GM18502 (cell line): ENCODE data around the gene CD99.
"Not testable (repeated sequence)": the region's sequence is repeated elsewhere in the genome, so short reads cannot be mapped to it uniquely, and the experiment has no call there.

ENCODE experiments used
- ATAC-seq: cut with Tn5 transposase; IDR thresholded peaks from one replicate; pipeline ENCODE4 v1.9.1; 2021; ENCODE audit warnings: mild to moderate bottlenecking; ENCODE audit not compliant: unreplicated experiment, poor library complexity

CD99 gene

DNA sequence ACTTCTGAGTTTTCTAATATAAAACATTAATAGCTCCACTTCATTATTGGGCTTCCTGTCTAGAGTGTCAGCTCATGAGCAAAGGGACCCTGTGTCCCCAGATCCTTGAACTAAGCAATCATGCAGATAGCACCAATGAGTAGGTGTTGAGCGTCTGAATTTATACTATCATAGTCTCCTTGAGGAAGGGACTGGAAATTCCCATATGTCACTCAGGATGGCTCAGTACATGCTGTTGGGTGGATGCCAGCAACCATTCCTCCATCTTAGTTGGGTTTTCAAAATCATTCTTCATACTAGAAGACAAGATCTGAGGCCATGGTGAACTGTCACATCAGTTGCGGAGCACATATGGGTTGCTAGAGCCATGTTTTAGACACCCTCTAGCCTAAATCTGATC is 27.7 kb downstream of the CD99 start:
- ATAC-seq, result no peak

DNA sequence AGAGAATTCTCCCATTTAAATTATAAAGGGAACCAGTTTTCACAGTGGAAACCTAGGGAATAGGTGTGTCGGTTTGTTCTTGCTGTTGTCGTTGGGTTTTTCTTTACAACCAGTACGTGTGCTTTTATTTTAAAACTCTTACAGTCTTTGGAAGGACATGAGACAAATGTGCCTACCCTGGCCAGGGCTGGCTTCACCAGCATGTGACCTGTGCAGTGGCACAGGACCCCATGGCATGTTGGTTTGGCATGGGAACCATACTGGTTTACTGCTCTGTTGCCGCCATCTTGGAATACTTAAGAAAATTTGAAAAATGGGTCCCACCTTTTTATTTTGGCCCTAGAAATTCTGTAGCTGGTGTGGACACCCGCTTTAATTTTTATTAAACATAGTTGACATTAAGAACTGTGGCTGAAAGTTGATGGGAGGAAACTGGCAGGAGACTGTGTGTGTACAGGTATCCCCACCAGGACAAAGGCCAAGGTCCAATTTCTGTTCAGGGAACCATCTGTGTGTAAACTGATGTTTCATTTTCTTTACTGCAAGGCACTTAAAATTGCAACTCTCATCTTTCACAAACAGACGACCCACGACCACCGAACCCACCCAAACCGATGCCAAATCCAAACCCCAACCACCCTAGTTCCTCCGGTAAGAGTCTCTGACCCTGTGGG is 28.8 kb downstream of the CD99 start:
- ATAC-seq, result no peak

DNA sequence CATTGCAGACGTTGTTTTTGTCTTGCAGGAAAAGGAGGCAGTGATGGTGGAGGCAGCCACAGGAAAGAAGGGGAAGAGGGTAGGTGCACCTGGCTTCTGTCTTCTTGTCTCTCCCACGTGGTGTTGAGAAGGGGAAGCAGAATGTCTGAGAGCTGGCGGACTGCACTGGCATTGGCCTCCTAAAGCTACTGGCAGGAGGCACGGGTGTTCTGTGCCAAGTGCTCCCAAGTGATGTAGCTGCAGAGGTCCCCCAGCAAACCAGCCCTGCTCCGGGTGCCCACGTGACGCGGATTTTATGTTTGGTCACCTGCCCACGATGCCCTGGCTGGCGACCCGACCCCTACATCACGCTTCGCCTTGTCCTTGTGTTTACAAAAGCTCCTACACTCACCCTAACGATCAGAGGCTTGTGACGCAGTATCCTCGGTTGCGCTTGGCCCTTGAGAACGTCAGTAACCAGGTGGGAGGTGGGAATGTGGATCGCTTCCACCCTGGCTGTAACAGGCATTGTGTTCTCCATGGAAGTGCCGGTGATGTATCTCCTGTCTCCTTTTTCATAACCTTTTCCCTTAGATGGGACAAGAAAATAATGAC is 32.3 kb downstream of the CD99 start:
- ATAC-seq, result no peak

GRCh38 chrX:2727264-2727663 is 36.2 kb downstream of the CD99 start:
- not testable (repeated sequence) for ATAC-seq

- ATAC-seq, result no peak
Measured at GRCh38 chrX:2732076-2732475, 41.0 kb downstream of the CD99 start.

- no peak for ATAC-seq
Measured at GRCh38 chrX:2732649-2733048, 41.6 kb downstream of the CD99 start.

GRCh38 chrX:2733286-2733685 is 42.2 kb downstream of the CD99 start:
- no peak for ATAC-seq

DNA sequence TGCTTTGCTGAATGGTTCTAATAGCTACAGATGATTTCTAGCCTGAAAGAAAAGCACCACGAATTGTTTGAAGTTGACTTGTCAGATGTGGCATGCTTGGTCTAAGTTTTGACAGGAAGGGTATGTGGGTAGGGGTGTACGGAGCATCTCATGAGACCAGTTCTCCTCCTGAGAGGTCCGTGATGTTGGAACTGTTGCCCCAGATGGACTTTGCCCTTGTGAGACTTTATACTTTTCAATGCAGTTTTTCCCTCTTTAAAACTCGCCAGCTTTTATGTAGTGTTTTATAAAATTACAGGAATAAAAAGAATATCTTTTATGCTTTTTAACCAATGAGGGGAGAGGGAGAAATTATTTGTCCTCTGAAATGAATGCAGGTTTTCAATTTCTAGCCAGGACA is 44.2 kb downstream of the CD99 start:
- ATAC-seq, result no peak

- ATAC-seq, result no peak
Measured at GRCh38 chrX:2740672-2741071, 49.6 kb downstream of the CD99 start.

DNA sequence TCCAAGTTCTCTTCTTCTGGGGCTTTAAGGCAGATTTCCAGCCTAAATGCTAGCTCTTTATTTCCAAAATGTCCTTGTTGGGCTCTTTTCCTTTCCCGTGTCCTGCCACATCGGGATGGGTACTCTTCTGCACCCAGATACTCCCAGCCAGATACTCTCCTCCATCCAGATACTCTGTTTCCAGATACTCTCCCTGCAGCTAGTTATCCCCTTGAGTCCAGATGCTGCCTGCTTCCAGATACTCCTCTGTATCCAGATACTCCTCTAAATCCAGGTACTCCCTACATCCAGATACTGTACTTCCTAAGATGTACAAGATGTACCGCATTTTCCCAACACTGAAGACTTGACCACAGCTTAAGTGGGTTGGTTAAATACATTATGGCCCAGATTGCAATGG is 50.3 kb downstream of the CD99 start:
- no peak for ATAC-seq

- not testable (repeated sequence) for ATAC-seq
Measured at GRCh38 chrX:2746250-2746649, 55.2 kb downstream of the CD99 start.

DNA sequence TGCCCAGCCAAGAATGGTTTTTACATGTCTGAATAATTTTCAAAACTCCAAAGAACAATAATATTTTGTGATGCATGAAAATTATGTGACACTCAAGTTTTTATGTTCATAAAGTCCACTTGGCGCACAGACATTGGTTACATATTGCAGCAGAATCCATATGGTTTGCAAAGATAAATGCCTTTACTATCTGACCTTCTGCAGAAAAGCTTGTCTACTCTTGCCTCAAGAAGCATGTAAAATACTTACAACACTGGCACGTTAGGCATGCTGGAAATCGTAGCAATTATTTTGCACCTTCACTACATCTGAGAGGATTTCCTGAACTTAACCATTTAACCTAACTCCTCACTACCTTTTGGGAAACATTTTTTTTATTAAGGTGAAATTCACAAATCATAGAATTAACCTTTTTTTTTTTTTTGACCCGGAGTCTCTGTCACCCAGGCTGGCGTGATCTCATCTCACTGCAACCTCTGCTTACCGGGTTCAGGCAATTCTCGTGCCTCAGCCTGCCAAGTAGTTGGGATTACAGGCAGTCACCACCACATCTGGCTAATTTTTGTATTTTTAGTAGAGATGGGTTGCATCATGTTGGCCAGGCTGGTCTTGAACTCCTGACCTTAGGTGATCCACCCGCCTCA is 57.2 kb downstream of the CD99 start:
- ATAC-seq, result no peak

- no peak for ATAC-seq
Measured at GRCh38 chrX:2748815-2749188, 57.7 kb downstream of the CD99 start.

GRCh38 chrX:2751291-2751690 is 60.2 kb downstream of the CD99 start:
- no peak for ATAC-seq

- not testable (repeated sequence) for ATAC-seq
Measured at GRCh38 chrX:2751874-2752300, 60.8 kb downstream of the CD99 start, which contains the start of gene XG. TSS of gene XG (plus strand) at chrX:2752040. CDS start at chrX:2752275, 235 bp downstream.

- ATAC-seq, result not testable (repeated sequence)
Measured at GRCh38 chrX:2752441-2752840, 61.3 kb downstream of the CD99 start.

- ATAC-seq, result not testable (repeated sequence)
Measured at GRCh38 chrX:2755163-2755715, 64.1 kb downstream of the CD99 start.

- ATAC-seq, result no peak
Measured at GRCh38 chrX:2756548-2756947, 65.5 kb downstream of the CD99 start.

DNA sequence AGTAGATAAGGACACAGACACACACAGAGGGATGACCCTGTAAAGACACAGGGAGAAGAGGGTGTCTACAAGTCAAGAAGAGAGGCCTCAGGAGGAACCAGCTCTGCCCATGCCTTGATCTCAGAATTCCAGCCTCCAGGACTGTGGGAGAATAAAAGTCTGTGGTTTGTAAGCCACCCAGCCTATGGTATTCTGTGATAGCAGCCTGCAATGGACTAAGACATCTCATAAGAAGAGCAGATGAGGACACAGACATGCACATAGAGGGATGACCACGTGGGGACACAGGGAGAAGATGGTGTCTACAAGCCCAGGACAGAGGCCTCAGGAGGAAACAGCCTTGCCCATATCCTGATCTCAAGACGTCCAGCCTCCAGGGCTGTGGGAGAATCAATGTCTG is 70.2 kb downstream of the CD99 start:
- ATAC-seq, result no peak

- ATAC-seq, result not testable (repeated sequence)
Measured at GRCh38 chrX:2762671-2763070, 71.6 kb downstream of the CD99 start.

GRCh38 chrX:2764766-2765548 is 73.9 kb downstream of the CD99 start:
- not testable (repeated sequence) for ATAC-seq
